ENCODE measurements around the gene ITGA2. TPM values are rescaled to one million over a fixed set of nuclear protein-coding genes. Genes with fewer than 3 reads are reported as not detected.
A peak's percentile ranks its signal among the peaks of the same experiment; 100 is the strongest.

The ITGA2 gene
- total RNA-seq, 1 donor from 2014 or later: 0.07 TPM

DNA sequence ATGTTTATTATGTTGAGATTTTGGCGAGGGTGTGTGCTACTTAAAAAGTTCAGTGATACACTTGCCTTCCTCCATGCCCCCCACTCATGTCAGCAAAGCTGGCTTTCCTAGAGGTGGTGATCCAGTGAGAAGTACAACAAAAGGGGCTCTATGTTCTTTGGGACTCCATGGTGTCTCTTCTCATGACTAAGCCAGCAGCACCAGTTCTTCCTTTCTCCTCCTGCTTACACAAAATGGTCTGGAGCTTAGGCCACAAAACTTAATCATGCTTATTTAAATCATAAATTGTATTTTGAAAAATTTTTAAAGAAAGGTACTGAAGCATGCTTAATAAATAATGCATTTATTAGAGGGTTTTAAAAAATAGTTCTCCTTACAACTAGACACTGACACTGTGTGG, 98.0 kb downstream of the ITGA2 start:
- CTCF ChIA-PET: no interaction called here
- TF ChIP-seq, protein P1, sequence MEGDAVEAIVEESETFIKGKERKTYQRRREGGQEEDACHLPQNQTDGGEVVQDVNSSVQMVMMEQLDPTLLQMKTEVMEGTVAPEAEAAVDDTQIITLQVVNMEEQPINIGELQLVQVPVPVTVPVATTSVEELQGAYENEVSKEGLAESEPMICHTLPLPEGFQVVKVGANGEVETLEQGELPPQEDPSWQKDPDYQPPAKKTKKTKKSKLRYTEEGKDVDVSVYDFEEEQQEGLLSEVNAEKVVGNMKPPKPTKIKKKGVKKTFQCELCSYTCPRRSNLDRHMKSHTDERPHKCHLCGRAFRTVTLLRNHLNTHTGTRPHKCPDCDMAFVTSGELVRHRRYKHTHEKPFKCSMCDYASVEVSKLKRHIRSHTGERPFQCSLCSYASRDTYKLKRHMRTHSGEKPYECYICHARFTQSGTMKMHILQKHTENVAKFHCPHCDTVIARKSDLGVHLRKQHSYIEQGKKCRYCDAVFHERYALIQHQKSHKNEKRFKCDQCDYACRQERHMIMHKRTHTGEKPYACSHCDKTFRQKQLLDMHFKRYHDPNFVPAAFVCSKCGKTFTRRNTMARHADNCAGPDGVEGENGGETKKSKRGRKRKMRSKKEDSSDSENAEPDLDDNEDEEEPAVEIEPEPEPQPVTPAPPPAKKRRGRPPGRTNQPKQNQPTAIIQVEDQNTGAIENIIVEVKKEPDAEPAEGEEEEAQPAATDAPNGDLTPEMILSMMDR (IDR thresholded peaks at IDR 0.05): no peak
- Mint-ChIP-seq H3K36me3 (ENCODE audit: low read depth) (no peaks in the 10 kb centered on the region), H3K4me3 (no peak overlapping the region), H3K4me1 (peaks cover 21% of the 10 kb centered on the region), H3K27me3 (peaks cover 16% of the 10 kb centered on the region), H3K27ac (no peak overlapping the region), H3K9me3 (no peaks in the 10 kb centered on the region)
- ATAC-seq (ENCODE audit: low read depth) (no peak), DNase-seq (no peak)
- POLR2A ChIA-PET: no interaction called here
- intact Hi-C loops (cut with micrococcal nuclease): no loop called here

GRCh38 chr5:53087621-53088121, 98.5 kb downstream of the ITGA2 start:
- ATAC-seq (ENCODE audit: low read depth) (no peak), DNase-seq (no peak)
- POLR2A ChIA-PET: no interaction called here
- intact Hi-C loops (cut with micrococcal nuclease): no loop called here
- no peaks in the 10 kb centered on the region for H3K9me3 Mint-ChIP-seq
- no peaks in the 10 kb centered on the region for H3K36me3 Mint-ChIP-seq (ENCODE audit: low read depth)
- CTCF ChIA-PET: no interaction called here
- H3K27ac Mint-ChIP-seq: no peak overlapping the region
- TF ChIP-seq, protein P1 (IDR thresholded peaks at IDR 0.05): no peak
- no peak overlapping the region for H3K4me3 Mint-ChIP-seq
- H3K27me3 Mint-ChIP-seq: peaks cover 16% of the 10 kb centered on the region
- peaks cover 21% of the 10 kb centered on the region for H3K4me1 Mint-ChIP-seq

DNA sequence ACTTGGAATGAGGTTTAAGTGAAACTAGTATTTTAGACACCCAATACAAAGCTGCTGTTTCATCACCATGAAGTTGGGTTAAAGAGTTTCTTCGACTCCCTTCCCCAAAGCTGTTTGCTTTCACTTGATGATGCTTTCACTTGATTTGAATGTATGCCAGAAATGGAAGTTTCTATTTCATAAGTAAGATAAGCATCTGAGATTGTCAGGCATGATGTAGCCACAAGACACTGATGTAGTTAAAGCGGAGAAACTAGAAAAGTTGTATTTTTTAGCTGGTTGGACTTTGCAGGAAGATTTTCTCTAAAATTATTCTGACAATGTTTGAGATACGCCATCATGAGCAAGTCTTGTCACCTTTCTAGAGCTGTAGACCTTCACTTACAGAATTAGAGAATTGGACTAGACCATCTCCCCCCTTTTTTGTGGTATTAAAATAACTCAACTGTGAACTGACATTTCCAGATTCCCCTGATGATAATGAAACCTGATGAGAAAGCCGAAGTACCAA, 100.4 kb downstream of the ITGA2 start:
- Mint-ChIP-seq H3K4me3 (peak overlapping the region; percentile 6), H3K27ac (peak overlapping the region; percentile 62), H3K36me3 (ENCODE audit: low read depth) (no peaks in the 10 kb centered on the region), H3K27me3 (peaks cover 6% of the 10 kb centered on the region), H3K9me3 (no peaks in the 10 kb centered on the region), H3K4me1 (peaks cover 21% of the 10 kb centered on the region)
- CTCF ChIA-PET: interaction anchor here (1.4 to 1.5 kb wide), 2 partner anchors 7 to 141 kb away, joined by 3 to 4 read pairs; no protein-coding TSS in a partner anchor
- POLR2A ChIA-PET: no interaction called here
- peak; percentile 28 for ATAC-seq (ENCODE audit: low read depth)
- TF ChIP-seq, protein P1 (IDR thresholded peaks at IDR 0.05): no peak
- intact Hi-C loops (cut with micrococcal nuclease): no loop called here
- DNase-seq: no peak

DNA sequence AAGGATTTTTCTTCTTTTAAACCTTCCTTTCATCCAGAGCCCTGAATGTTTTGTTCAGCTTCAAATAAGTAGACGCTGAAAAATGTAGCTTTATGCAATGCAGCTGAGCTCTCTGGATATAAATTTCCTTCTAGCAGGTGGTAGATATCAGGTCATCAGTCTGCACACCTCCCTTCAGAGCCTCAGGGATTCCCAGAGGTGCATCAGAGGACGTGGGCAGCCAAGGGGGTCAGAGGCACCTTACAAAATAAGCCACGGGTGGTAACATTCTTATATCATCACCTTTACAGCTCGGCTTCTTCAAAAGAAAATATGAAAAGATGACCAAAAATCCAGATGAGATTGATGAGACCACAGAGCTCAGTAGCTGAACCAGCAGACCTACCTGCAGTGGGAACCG, 101.1 kb downstream of the ITGA2 start:
- H3K27me3 Mint-ChIP-seq: peaks cover 3% of the 10 kb centered on the region
- intact Hi-C loops (cut with micrococcal nuclease): loop anchor here (10.0 kb wide), 2 partner anchors 395 to 425 kb away; no protein-coding TSS in a partner anchor
- CTCF ChIA-PET: interaction anchor here (1.4 kb wide), 1 partner anchor 142 kb away, joined by 3 read pairs; no protein-coding TSS in a partner anchor
- peak; percentile 42 for ATAC-seq (ENCODE audit: low read depth)
- no peak for DNase-seq
- H3K9me3 Mint-ChIP-seq: no peaks in the 10 kb centered on the region
- TF ChIP-seq, protein P1 (IDR thresholded peaks at IDR 0.05): no peak
- H3K4me3 Mint-ChIP-seq: peak overlapping the region; percentile 28
- POLR2A ChIA-PET: interaction anchor here (0.6 kb wide), 2 partner anchors 311 to 1573 kb away, joined by 3 to 10 read pairs; no protein-coding TSS in a partner anchor
- peak overlapping the region; percentile 46 for H3K27ac Mint-ChIP-seq
- H3K4me1 Mint-ChIP-seq: peaks cover 21% of the 10 kb centered on the region
- no peaks in the 10 kb centered on the region for H3K36me3 Mint-ChIP-seq (ENCODE audit: low read depth)

DNA sequence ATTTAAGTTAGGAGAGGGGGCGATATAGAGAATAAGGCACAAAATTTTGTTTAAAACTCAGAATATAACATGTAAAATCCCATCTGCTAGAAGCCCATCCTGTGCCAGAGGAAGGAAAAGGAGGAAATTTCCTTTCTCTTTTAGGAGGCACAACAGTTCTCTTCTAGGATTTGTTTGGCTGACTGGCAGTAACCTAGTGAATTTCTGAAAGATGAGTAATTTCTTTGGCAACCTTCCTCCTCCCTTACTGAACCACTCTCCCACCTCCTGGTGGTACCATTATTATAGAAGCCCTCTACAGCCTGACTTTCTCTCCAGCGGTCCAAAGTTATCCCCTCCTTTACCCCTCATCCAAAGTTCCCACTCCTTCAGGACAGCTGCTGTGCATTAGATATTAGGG, 102.1 kb downstream of the ITGA2 start:
- ChIA-PET CTCF (no interaction called here), POLR2A (interaction anchor here (0.6 kb wide), 1 partner anchor 18 kb away, joined by 3 read pairs; the partner anchor contains the start of gene MOCS2)
- intact Hi-C loops (cut with micrococcal nuclease): loop anchor here (10.0 kb wide), 2 partner anchors 396 to 426 kb away; no protein-coding TSS in a partner anchor

More for the DNA sequence above, 102.1 kb downstream of the ITGA2 start:
- Mint-ChIP-seq H3K27ac (no peak overlapping the region), H3K9me3 (no peaks in the 10 kb centered on the region), H3K36me3 (ENCODE audit: low read depth) (no peaks in the 10 kb centered on the region), H3K27me3 (peaks cover 3% of the 10 kb centered on the region), H3K4me1 (peaks cover 21% of the 10 kb centered on the region), H3K4me3 (no peak overlapping the region)
- no peak for ATAC-seq (ENCODE audit: low read depth)
- DNase-seq: no peak
- TF ChIP-seq, protein P1 (IDR thresholded peaks at IDR 0.05): no peak

All from activated B cell treated with CpG ODN at 0.5 μM for 24 hours (primary cell).